GM19193 (cell line): Measurements from ENCODE around the gene CCDC47.

Experiments
- POLR2A ChIP-seq: IDR thresholded peaks from 4 replicates; pipeline ENCODE4 v1.6.1; 2011; ENCODE audit not compliant: insufficient read depth, insufficient read length; ENCODE audit errors: extremely low read depth

The CCDC47 gene

GRCh38 chr17:63764716-63765115 lies 8.7 kb downstream of the CCDC47 start:
- TF ChIP-seq POLR2A: no peak

- no peak for TF ChIP-seq POLR2A
Measured at GRCh38 chr17:63762161-63763078, 11.0 kb downstream of the CCDC47 start.

GRCh38 chr17:63760771-63761539 lies 12.4 kb downstream of the CCDC47 start:
- TF ChIP-seq POLR2A: no peak

DNA sequence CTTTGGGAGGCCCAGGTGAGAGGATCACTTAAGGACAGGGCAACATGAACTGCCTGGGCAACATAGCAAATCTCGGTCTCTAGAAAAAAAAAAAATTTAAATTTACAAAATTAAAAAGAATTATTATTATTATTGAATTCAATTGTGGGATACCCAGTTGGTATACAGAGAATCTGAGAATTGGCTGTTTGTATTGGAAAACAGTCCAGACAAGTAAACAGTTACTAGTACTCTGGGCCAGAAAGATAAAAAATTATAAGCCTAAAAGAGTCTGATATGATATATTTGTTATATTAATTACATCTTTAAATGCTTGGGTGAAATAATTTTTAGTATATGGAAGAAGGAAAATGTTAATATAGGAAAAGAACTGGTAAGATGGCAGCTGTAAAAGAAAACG lies 15.0 kb downstream of the CCDC47 start:
- no peak for TF ChIP-seq POLR2A

- TF ChIP-seq POLR2A: no peak
Measured at GRCh38 chr17:63754046-63754445, 19.4 kb downstream of the CCDC47 start.

DNA sequence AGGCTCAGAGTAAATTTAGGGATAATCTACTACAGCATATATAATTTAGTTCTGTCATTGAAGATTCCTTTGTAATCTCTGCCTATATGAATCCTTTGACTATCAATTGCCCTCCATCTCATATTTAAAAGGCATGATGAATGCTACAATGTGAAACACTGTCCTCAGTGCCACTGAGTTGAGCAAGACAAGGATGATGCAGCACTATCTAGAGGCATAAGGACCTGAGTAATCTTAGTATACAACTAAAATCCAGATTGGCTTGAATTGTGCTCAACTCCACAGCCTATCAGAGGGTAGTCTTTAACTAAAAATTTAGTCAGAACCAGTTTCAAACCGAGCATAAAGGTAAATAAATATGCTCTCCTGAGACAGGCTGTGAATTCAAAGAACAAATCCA lies 20.2 kb downstream of the CCDC47 start:
- TF ChIP-seq POLR2A: no peak

- no peak for TF ChIP-seq POLR2A
Measured at GRCh38 chr17:63752707-63753106, 20.7 kb downstream of the CCDC47 start.

DNA sequence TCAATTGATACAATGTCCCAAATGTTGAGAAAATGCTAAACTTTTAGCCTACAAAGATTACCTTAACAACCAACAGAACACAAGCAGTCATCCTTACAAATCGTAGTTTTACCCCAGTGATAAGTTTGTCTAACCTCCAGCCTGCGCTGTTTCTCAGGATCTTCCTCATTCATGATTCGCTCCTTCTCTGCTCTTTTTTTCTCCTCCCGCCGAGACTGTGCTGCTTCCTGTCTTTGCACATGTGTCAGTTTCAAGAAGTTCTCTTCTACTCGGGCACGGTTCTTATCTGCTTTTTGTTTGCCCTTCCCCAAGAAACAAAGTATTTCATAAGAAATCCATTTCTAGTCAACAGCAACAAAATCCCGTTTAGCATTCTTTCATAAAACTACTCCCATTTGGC lies 21.6 kb downstream of the CCDC47 start:
- TF ChIP-seq POLR2A: no peak

GRCh38 chr17:63741408-63742173 lies 31.8 kb downstream of the CCDC47 start, which contains the start of gene STRADA:
STRADA (minus strand) TSS chr17:63741799; CDS start chr17:63728369, 13,430 bp downstream.
- peak; percentile 95 for TF ChIP-seq POLR2A

- no peak for TF ChIP-seq POLR2A
Measured at GRCh38 chr17:63741143-63741407, 32.3 kb downstream of the CCDC47 start.

- no peak for TF ChIP-seq POLR2A
Measured at GRCh38 chr17:63740464-63741142, 32.8 kb downstream of the CCDC47 start.

- no peak for TF ChIP-seq POLR2A
Measured at GRCh38 chr17:63735691-63736090, 37.7 kb downstream of the CCDC47 start.

GRCh38 chr17:63722403-63722802 lies 51.0 kb downstream of the CCDC47 start:
- no peak for TF ChIP-seq POLR2A

DNA sequence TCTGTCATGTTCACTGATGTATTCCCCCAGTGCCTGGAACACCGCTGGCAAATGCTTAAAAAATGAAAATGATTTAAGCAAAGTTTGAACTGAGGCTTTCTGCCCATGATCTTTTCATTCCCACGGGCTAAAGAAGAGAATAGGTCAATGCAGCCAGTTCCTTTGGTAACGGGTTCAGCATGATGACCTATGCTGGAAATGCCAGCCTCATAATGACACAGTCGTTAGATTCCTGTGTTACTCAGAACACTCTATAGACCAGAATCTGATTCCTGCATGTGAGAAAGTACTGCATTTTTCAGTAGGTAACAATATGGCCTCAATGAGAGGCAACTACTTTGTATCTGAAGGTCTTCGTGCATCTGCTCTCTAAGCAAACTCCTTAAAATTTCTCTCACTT lies 54.4 kb downstream of the CCDC47 start:
- TF ChIP-seq POLR2A: no peak

- no peak for TF ChIP-seq POLR2A
Measured at GRCh38 chr17:63716426-63716825, 57.0 kb downstream of the CCDC47 start.
